ENCODE measurements around the gene MAZ. TPM values are rescaled to one million over a fixed set of nuclear protein-coding genes. Genes with fewer than 3 reads are reported as not detected.

The MAZ gene
- 204 and 210 TPM in 2 replicates for total RNA-seq

DNA sequence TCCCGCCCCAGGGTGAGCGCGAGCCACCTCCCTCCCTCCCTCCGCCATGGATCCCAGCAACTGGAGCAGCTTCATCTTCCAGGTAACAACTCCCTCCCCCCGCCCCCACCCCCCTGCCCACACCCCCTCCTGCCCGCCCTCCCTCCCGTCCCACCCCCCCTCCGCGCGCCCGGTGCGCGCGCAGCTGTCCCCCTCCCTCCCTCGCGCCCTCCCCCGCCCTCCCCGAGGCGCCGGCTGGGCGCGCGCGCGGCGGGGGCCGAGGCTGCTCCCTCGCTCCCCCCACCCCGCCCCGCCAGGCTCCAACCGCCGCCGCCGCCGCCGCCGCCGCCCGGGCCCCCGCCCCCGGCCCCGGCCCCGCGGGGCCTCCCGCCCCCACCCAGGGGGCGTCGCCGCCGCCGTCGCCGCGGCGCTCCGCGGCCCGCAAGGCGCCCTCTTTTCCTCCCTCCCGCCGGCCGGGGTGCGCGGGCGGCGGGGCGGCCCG, at the start of gene MAZ:
MAZ (plus strand) TSS at position 431 of the 481 bp plus-strand sequence. CDS start 173 bp downstream, outside the sequence.

DNA sequence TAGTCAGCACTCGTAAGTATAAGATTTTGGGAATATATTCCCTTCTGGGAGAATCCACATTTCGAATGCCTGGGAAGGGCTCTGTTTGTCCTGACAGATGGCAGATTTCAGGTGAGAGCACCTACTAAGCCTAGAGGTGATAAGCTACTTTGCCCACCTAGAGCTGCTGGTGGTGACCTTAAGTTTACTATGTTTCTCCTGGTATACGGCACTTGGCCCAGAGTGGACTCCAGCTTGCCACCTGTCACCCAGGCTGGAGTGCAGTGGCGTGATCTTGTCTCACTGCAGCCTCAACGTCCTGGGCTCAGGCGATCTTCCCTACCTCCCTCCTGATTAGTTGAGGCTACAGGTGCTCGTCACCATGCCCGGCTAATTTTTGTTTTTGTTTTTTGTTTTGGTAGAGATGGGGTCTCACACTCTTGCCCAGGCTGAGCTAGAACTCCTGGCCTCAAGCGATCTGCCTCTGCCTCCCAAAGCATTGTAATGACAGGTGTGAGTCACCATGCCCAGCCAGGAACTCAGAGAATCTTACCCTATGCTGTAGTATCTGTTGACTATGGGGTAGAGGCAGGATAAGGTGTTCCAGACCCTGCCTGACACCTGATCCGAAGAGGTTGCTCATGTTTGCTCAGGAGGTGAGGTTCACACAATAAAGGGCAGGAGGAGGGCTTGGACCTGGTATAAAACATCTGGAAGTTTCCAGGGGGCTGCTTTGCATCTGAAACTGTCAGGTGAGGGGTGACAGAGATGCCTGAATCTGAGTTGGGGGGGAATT, 28.6 kb upstream of the MAZ start, which contains the start of gene ZG16:
ZG16 (plus strand) TSS at position 681 of the 775 bp plus-strand sequence. CDS start 1,011 bp downstream, outside the sequence.

DNA sequence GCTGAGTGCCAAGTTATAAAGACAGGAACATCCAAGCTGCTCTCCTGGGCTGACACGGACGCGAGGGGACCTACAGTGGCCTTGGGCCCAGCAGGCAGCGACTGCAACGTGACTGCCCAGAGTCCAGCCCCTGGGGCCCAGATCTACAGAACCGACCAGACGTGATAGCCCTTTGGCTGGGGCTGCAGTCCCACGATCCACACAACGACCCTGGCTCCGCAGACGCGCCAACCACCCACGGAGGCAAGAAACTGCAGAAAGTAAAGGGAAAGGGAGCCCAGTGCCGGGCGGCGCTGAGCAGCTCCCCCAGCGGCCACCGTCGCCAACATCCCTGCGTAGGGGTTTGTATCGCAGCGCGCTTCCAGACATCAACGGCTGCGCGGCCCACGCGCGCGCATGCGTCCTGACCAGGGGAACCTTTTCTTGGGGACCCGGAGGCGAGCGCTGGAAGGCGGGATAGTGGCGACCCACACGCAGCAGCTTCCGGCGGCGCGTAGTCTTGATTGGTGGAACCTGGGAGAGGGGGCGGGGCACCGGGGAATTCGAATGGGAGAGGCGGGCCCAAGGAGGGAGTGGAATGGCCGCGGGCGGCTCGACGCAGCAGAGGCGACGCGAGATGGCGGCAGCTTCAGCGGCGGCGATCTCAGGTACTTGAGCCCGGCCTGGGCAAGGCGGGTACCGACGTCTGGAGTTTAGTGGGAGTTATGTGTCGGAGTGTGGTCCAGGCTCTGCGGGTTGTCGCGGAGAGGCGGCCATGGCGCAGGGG, 16.0 kb upstream of the MAZ start, which contains the start of gene KIF22:
KIF22 (plus strand) TSS at position 569 of the 766 bp plus-strand sequence; CDS start at position 578, 9 bp downstream.

DNA sequence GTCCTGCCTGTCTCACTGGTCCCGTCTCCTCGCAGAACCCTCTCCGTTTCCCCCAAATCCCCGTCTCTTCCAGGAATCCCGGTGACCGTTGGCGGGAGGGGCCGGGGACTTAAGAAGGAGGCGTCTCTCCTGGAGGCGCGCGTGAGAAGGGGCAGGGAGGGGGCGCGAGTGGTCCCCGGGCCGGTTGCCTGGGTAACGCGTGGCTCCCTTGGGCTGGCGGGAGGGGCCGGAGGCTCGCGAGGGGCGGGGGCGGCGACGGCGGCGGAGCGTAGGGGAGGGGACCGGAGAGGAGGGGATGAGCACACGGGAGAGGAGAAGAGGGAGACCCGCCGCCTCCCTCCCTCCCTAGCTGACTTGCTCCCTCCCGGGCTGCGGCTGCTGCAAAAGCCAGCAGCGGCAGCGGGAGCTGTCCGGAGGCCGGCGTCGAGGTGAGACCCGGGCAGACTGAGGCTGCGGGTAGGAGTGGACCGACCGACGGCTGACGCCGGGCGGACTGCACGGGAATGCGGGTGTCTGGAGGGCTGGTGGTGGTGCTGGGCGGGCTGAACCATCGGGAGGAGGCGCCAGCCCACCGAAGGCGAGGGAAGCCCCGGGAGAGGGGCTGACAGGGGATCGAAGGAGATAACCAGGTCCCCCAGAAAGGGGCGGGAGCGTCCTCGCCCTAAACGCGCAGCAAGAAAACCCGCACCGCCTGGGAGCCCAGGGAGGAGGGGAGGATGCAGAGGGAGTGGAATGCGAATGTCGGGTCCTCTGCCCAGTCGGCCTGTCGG, 5.8 kb downstream of the MAZ start, which contains the start of gene PRRT2:
PRRT2 (plus strand) TSS at position 298 of the 770 bp plus-strand sequence. CDS start 862 bp downstream, outside the sequence.

DNA sequence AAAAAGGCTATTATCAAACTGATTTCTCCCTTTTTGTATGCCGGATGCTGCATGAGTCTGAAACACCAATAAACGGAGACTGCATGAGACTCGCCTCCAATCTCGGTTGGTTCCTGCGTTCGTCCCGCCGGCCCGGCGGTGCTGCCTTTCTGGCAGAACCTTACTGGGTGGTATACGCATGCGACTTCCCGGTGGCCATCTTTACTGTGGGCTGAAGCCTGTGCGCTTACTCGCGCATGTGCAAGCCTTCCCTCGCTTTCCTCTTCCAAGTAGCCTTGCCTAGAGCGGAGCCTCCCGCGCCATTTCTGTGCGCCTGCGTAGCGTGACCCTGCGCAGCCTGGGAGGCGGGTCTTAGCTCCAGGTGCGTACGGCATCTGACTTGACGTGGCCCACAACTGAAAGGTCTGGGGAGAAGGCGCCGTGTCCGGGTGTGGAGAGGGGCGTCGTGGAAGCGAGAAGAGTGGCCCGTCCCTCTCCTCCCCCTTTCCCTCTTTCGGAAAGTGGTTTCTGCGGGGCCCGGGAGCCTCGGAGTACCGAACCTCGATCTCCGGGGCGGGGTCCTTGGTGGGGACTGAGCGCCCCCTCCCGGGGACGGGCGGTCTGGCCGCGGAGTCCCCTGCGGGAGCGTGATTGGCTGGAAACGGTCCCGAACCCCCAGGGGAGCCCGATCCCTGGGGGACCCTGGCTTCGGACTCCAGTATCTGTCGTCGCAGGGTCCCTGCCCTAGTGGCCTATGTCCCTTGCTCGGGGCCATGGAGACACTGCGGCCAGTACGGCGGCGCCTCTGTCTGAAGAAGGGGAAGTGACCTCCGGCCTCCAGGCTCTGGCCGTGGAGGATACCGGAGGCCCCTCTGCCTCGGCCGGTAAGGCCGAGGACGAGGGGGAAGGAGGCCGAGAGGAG, 9.7 kb downstream of the MAZ start, which contains the start of gene PAGR1:
PAGR1 (plus strand) TSS at position 360 of the 901 bp plus-strand sequence; CDS start at position 734, 374 bp downstream.

DNA sequence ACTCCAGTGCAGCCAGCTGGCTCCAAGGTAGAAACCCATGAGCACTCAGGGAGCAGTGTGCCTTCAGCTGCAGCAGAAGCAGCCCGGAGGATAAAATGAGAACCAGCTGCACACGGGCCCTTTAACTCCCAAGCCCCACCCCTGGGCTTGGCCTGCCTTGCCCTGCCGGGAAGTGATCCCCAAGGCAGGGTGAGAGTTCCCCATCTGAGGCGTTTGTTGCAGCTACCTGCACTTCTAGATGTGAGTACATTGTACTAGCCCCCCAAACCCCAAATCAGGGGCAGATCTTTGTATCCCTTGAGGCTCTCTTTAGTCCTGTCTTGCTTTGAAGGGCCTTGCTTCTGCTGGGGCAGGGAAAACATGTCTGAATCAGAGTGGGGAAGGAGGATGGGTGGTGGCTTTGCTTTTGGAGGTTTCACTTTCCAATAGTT, 14.0 kb downstream of the MAZ start, which contains the start of gene MVP:
MVP (plus strand) TSS at position 192 of the 431 bp plus-strand sequence. CDS start 10,088 bp downstream, outside the sequence.

Small RNA genes within 50 kb of the gene (small RNA-seq; reads per million reads assigned to genes)
- gene AC009133.6 (not detected), gene AC120114.4 (not detected)

Other genes starting within 250 kb of the MAZ start
- not detected in 2 replicates for gene SPN, start 143.3 kb upstream of the MAZ start, total RNA-seq
- 18.7 and 23.7 TPM in 2 replicates for gene QPRT, start 127.3 kb upstream of the MAZ start, total RNA-seq
- gene C16orf54, start 60.5 kb upstream of the MAZ start, total RNA-seq = not detected in 2 replicates
- not detected in 2 replicates for gene ZG16, start 28.3 kb upstream of the MAZ start, total RNA-seq
- 47.0 and 73.7 TPM in 2 replicates for gene KIF22, start 15.8 kb upstream of the MAZ start, total RNA-seq
- 0.39 and 0.73 TPM in 2 replicates for gene PRRT2, start 5.7 kb downstream of the MAZ start, total RNA-seq
- gene PAGR1, start 9.6 kb downstream of the MAZ start, total RNA-seq = 13.6 and 19.9 TPM in 2 replicates
- 246 and 329 TPM in 2 replicates for gene MVP, start 13.9 kb downstream of the MAZ start, total RNA-seq
- gene CDIPT, start 56.7 kb downstream of the MAZ start, total RNA-seq = 57.7 and 65.4 TPM in 2 replicates
- 0.73 and 0.98 TPM in 2 replicates for gene SEZ6L2, start 93.0 kb downstream of the MAZ start, total RNA-seq
- 2.3 and 4.4 TPM in 2 replicates for gene ASPHD1, start 94.0 kb downstream of the MAZ start, total RNA-seq
- 6.2 and 10.2 TPM in 2 replicates for gene KCTD13, start 119.7 kb downstream of the MAZ start, total RNA-seq
- 40.7 and 53.3 TPM in 2 replicates for gene TMEM219, start 155.6 kb downstream of the MAZ start, total RNA-seq
- gene TAOK2, start 167.3 kb downstream of the MAZ start, total RNA-seq = 32.3 and 42.2 TPM in 2 replicates
- gene HIRIP3, start 189.1 kb downstream of the MAZ start, total RNA-seq = 5.9 and 8.2 TPM in 2 replicates
- gene INO80E, start 189.7 kb downstream of the MAZ start, total RNA-seq = 18.7 and 21.7 TPM in 2 replicates
- gene DOC2A, start 204.5 kb downstream of the MAZ start, total RNA-seq = 0.20 and 0.37 TPM in 2 replicates
- gene C16orf92, start 216.7 kb downstream of the MAZ start, total RNA-seq = not detected in 2 replicates
- gene TLCD3B, start 224.7 kb downstream of the MAZ start, total RNA-seq = not detected in 2 replicates